22Rv1 (cell line): ENCODE results near the gene OR6C70.
"Not testable (repeated sequence)": the region's sequence is repeated elsewhere in the genome, so short reads cannot be mapped to it uniquely, and the experiment has no call there.

ENCODE experiments used
- H3K27ac ChIP-seq: fragments of 450-650 bp; 2 replicates; pipeline ENCODE4 v1.5.1; 2017
- CTCF ChIP-seq: fragments of 450-650 bp; IDR thresholded peaks from 2 replicates; pipeline ENCODE4 v1.5.1; 2017; ENCODE audit warnings: mild to moderate bottlenecking
- ZFX ChIP-seq: fragments of 450-650 bp; IDR thresholded peaks from 2 replicates; pipeline ENCODE4 v1.6.1; 2017; ENCODE audit warnings: antibody characterized with exemption, borderline replicate concordance

OR6C70 gene

GRCh38 chr12:55445357-55445756 lies 24.6 kb downstream of the OR6C70 start:
- no peak overlapping the region for H3K27ac ChIP-seq
- TF ChIP-seq ZFX = no peak
- no peak for TF ChIP-seq CTCF

GRCh38 chr12:55443776-55444175 lies 26.2 kb downstream of the OR6C70 start, which contains the start of gene OR6C2:
Gene OR6C2, plus strand, starts transcription at chr12:55444076. Its CDS starts 8,138 bp downstream, at chr12:55452214.
- TF ChIP-seq CTCF (no peak), ZFX (no peak)
- no peak within 1 kb of the TSS for H3K27ac ChIP-seq

GRCh38 chr12:55441233-55441632 lies 28.7 kb downstream of the OR6C70 start:
- H3K27ac ChIP-seq = not testable (repeated sequence)

GRCh38 chr12:55428331-55429243 lies 41.4 kb downstream of the OR6C70 start:
- no peak overlapping the region for H3K27ac ChIP-seq
- TF ChIP-seq ZFX = no peak
- TF ChIP-seq CTCF = no peak

GRCh38 chr12:55425954-55426353 lies 44.0 kb downstream of the OR6C70 start, which contains the start of gene OR6C76:
Gene OR6C76, plus strand, starts transcription at chr12:55426254. Its CDS starts 0 bp downstream, at chr12:55426254.
- H3K27ac ChIP-seq = no peak within 1 kb of the TSS
- no peak for TF ChIP-seq CTCF
- no peak for TF ChIP-seq ZFX

GRCh38 chr12:55420307-55420962 lies 49.5 kb downstream of the OR6C70 start:
- no peak for TF ChIP-seq ZFX
- no peak for TF ChIP-seq CTCF

More at GRCh38 chr12:55420307-55420962, 49.5 kb downstream of the OR6C70 start:
- no peak overlapping the region for H3K27ac ChIP-seq
